KOPT-K1 (cell line): ENCODE results near the gene TMEM234.

Source experiments
- H3K27ac ChIP-seq: fragments of 200-600 bp; sonication (generic); 2 replicates; pipeline ENCODE4 v1.5.1; 2016; ENCODE audit warnings: antibody characterized with exemption, mild to moderate bottlenecking, low read depth, low read length; ENCODE audit not compliant: poor library complexity, severe bottlenecking
- H3K36me3 ChIP-seq: fragments of 200-600 bp; sonication (generic); 2 replicates; pipeline ENCODE4 v1.5.1; 2017; ENCODE audit warnings: antibody characterized with exemption, mild to moderate bottlenecking, low read length, moderate library complexity; ENCODE audit not compliant: insufficient read depth
- H3K9me3 ChIP-seq: fragments of 200-600 bp; sonication (generic); 2 replicates; pipeline ENCODE4 v1.5.1; 2017; ENCODE audit warnings: antibody characterized with exemption, low read length, mild to moderate bottlenecking; ENCODE audit not compliant: insufficient read depth, poor library complexity, severe bottlenecking

TMEM234 gene

DNA sequence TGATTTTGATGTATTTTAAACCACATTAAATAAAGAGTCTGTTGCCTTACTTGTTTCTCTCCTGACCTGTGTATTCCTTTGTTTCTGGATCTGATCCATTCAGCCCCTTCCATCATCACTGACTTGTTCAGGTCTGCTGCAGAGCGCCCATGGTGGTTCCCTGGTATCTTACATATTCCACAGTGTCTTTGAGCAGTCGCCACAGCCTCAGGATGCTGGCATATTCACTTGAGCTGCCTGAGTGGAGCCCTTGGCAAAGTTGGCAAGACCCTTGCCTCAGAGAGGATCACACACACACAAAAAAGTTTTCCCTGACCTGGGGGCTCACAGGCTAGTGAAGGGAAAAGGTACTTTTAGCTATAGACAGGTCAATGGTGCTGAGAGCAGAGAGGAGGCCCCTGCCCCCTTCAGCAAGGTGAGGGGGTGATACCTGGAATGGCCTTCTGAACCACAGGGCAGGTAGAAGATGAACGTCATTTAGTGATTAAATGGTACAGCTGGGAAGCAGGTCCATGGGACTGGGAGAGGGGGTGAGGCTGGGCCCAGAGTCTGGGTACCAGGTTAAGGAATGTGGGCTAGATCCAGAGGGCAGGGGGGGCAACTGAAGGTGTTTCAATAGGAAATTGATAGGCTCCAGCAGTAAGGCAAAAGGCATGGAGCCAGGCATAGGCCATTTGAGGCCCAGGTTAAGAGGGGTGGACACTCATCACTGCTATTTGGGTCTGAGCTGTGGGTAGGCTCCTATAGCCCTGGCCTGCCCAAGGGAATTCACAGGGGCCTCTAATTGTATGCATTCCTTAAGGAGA lies 23.7 kb downstream of the TMEM234 start:
- Histone ChIP-seq H3K36me3 (peaks cover 56% of the 10 kb centered on the region), H3K9me3 (no peaks in the 10 kb centered on the region), H3K27ac (no peak overlapping the region)

- no peaks in the 10 kb centered on the region for H3K9me3 ChIP-seq
- H3K27ac ChIP-seq, result no peak overlapping the region
- H3K36me3 ChIP-seq, result peaks cover 62% of the 10 kb centered on the region
Measured at GRCh38 chr1:32197837-32198236, 24.3 kb downstream of the TMEM234 start.

GRCh38 chr1:32197074-32197473 lies 25.1 kb downstream of the TMEM234 start:
- no peaks in the 10 kb centered on the region for H3K9me3 ChIP-seq
- H3K27ac ChIP-seq, result no peak overlapping the region
- H3K36me3 ChIP-seq, result peaks cover 70% of the 10 kb centered on the region

- Histone ChIP-seq H3K27ac (no peak overlapping the region), H3K36me3 (peaks cover 78% of the 10 kb centered on the region), H3K9me3 (no peaks in the 10 kb centered on the region)
Measured at GRCh38 chr1:32195972-32196823, 26.0 kb downstream of the TMEM234 start.

GRCh38 chr1:32195531-32195930 lies 26.6 kb downstream of the TMEM234 start:
- Histone ChIP-seq H3K36me3 (peaks cover 85% of the 10 kb centered on the region), H3K27ac (no peak overlapping the region), H3K9me3 (no peaks in the 10 kb centered on the region)

GRCh38 chr1:32194984-32195383 lies 27.2 kb downstream of the TMEM234 start:
- H3K36me3 ChIP-seq, result peaks cover 91% of the 10 kb centered on the region

DNA sequence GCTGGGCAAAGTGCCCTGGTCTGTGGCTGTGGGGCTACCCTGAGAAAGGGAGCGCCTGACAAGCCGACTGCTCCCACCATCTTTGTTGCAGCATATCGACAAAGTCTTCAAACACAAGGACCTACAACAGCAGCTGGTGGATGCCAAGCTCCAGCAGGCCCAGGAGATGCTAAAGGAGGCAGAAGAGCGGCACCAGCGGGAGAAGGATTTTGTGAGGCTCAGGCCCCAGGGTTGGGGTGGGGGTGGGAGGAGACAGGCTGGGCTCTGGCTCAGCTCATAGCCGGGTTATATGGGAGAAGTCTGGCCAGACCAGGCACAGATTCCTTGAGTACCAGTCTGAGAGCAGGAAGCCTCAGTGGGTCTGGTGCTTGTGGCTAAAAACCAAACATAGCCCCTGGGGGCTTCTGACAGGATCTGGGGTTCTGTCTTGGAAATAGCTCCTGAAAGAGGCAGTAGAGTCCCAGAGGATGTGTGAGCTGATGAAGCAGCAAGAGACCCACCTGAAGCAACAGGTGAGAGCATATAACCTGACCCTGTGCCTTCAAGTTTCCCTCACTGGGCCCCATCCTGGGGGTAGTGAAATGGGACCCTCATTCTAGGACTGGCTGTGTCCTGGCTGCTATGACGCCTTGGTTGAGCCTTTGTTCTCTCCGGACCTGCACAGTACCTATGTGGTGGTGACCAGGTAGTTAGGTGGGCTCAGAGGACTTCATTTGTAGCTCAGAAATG lies 29.8 kb downstream of the TMEM234 start:
- Histone ChIP-seq H3K36me3 (peaks cover 100% of the 10 kb centered on the region), H3K9me3 (no peaks in the 10 kb centered on the region), H3K27ac (no peak overlapping the region)

More at GRCh38 chr1:32194984-32195383, 27.2 kb downstream of the TMEM234 start:
- no peaks in the 10 kb centered on the region for H3K9me3 ChIP-seq
- no peak overlapping the region for H3K27ac ChIP-seq

DNA sequence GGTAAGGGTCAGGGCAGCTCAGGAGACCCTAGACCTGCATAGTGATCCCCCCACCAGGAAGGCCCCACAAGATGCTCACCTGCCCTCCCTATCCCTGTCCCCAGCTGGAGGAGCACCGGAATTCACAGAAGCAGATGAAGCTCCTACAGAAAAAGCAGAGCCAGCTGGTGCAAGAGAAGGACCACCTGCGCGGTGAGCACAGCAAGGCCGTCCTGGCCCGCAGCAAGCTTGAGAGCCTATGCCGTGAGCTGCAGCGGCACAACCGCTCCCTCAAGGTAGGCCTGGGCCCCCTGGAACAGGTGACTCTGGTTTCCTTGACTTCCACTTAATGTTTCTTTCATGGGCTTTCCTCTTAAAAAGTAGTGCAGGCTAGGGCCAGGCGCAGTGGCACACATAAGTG lies 34.3 kb downstream of the TMEM234 start:
- Histone ChIP-seq H3K36me3 (peaks cover 98% of the 10 kb centered on the region), H3K27ac (no peak overlapping the region), H3K9me3 (no peaks in the 10 kb centered on the region)

DNA sequence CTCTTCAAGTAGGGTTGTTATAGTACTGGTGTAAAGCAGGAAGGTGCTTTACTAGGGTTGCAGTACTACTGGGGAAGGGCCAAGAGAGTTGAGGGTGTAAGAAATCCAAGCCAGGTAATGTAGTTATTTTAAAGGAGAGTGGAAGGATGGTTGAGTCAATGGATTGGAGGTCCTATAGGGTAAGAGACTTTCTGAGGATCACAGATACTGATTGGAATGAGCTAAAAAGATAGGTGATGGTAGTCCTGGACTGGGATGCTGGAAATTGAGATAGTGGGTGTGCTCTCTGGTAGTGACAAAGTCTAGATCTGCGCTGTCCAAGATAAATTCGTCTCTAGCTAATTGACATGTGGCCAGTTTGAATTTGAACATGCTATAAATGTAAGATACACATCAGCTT lies 35.7 kb downstream of the TMEM234 start:
- Histone ChIP-seq H3K36me3 (peaks cover 98% of the 10 kb centered on the region), H3K9me3 (no peaks in the 10 kb centered on the region), H3K27ac (no peak overlapping the region)

- H3K36me3 ChIP-seq, result peaks cover 98% of the 10 kb centered on the region
- no peaks in the 10 kb centered on the region for H3K9me3 ChIP-seq
- no peak overlapping the region for H3K27ac ChIP-seq
Measured at GRCh38 chr1:32186077-32186476, 36.1 kb downstream of the TMEM234 start.

GRCh38 chr1:32184650-32185049 lies 37.5 kb downstream of the TMEM234 start:
- Histone ChIP-seq H3K27ac (no peak overlapping the region), H3K36me3 (peaks cover 91% of the 10 kb centered on the region), H3K9me3 (no peaks in the 10 kb centered on the region)

- no peak overlapping the region for H3K27ac ChIP-seq
- peaks cover 66% of the 10 kb centered on the region for H3K36me3 ChIP-seq
- no peaks in the 10 kb centered on the region for H3K9me3 ChIP-seq
Measured at GRCh38 chr1:32182060-32182459, 40.1 kb downstream of the TMEM234 start.

DNA sequence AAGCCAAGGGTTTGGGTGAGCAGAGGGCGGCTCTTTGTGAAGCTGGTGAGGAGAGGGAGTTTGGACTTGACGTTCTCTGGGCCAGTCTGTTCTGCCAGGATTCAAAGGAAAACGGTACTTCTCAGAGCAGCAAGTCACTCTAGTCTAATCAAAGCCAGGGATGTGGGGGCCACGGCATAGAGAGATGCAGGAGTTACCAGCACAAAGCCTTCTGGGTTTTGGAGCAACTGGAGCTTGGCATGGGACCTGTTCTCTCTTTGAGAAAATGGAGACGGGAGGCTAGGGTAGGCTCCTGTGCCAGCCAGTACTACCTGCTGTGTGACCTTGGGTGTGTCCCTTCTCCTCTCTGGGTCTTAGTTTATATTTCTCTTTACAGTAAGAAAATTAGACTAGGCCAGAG lies 40.6 kb downstream of the TMEM234 start:
- peaks cover 61% of the 10 kb centered on the region for H3K36me3 ChIP-seq
- peak overlapping the region; percentile 88 for H3K27ac ChIP-seq
- no peaks in the 10 kb centered on the region for H3K9me3 ChIP-seq

GRCh38 chr1:32181065-32181464 lies 41.1 kb downstream of the TMEM234 start:
- peak overlapping the region; percentile 88 for H3K27ac ChIP-seq
- no peaks in the 10 kb centered on the region for H3K9me3 ChIP-seq
- H3K36me3 ChIP-seq, result peaks cover 56% of the 10 kb centered on the region
